AG04449 (cell line): ENCODE data around the gene HSPA4L.

Experiments used
- CTCF ChIA-PET: fragments of 350-600 bp; formaldehyde crosslinking; extraction: SDS; loops from one replicate; lab custom pipeline; 2021; ENCODE audit warnings: antibody characterized with exemption; lab: Yijun Ruan, JAX
- POLR2A ChIA-PET: fragments of 400-600, 350-600 bp; formaldehyde crosslinking; extraction: SDS; loops from one replicate; lab custom pipeline; 2020; ENCODE audit warnings: antibody characterized with exemption, inconsistent platforms; lab: Yijun Ruan, JAX
- DNase-seq: peaks from one replicate; pipeline ENCODE4 v3.0.0-alpha.2; 2010; ENCODE audit warnings: low read depth, low spot score
- H3K4me3 ChIP-seq: 2 replicates; pipeline ENCODE4 v1.5.1; 2011; ENCODE audit warnings: low read depth, mild to moderate bottlenecking, control low read depth, low read length
- CTCF ChIP-seq: IDR thresholded peaks from one replicate; pipeline ENCODE4 v1.5.1; 2011; ENCODE audit warnings: mild to moderate bottlenecking, moderate library complexity, low read length, control low read depth, inconsistent platforms; ENCODE audit not compliant: insufficient read depth; ENCODE audit errors: missing control alignments

HSPA4L gene

GRCh38 chr4:127747883-127748282 is 34.2 kb upstream of the HSPA4L start:
- no peak for TF ChIP-seq CTCF
- ChIA-PET POLR2A (no interaction called here), CTCF (no interaction called here)

GRCh38 chr4:127748957-127749356 is 33.2 kb upstream of the HSPA4L start:
- POLR2A ChIA-PET = no interaction called here
- CTCF ChIA-PET = interaction anchor here (0.9 kb wide), 1 partner anchor 146 kb away, joined by 3 read pairs; no protein-coding TSS in a partner anchor

More at GRCh38 chr4:127747883-127748282, 34.2 kb upstream of the HSPA4L start:
- no peak for DNase-seq
- H3K4me3 ChIP-seq = no peak overlapping the region

GRCh38 chr4:127756906-127757305 is 25.2 kb upstream of the HSPA4L start:
- H3K4me3 ChIP-seq = no peak overlapping the region
- no peak for TF ChIP-seq CTCF
- POLR2A ChIA-PET = no interaction called here
- CTCF ChIA-PET = no interaction called here
- no peak for DNase-seq

More at GRCh38 chr4:127748957-127749356, 33.2 kb upstream of the HSPA4L start:
- DNase-seq = no peak
- TF ChIP-seq CTCF = no peak
- no peak overlapping the region for H3K4me3 ChIP-seq

- POLR2A ChIA-PET = no interaction called here
- H3K4me3 ChIP-seq = no peak overlapping the region
- DNase-seq = no peak
- CTCF ChIA-PET = no interaction called here
- no peak for TF ChIP-seq CTCF
Measured at GRCh38 chr4:127759228-127759820, 22.8 kb upstream of the HSPA4L start.

GRCh38 chr4:127759893-127760292 is 22.2 kb upstream of the HSPA4L start:
- no peak for DNase-seq
- H3K4me3 ChIP-seq = no peak overlapping the region
- POLR2A ChIA-PET = no interaction called here
- CTCF ChIA-PET = no interaction called here
- no peak for TF ChIP-seq CTCF

GRCh38 chr4:127771535-127772275 is 10.4 kb upstream of the HSPA4L start:
- DNase-seq = no peak
- no peak overlapping the region for H3K4me3 ChIP-seq
- ChIA-PET CTCF (no interaction called here), POLR2A (no interaction called here)
- no peak for TF ChIP-seq CTCF
